Small intestine (tissue), 7 donors: ENCODE results near the gene C11orf91. TPM values are rescaled to one million over a fixed set of nuclear protein-coding genes. Genes with fewer than 3 reads are reported as not detected.

ENCODE experiments used
- DNase-seq, 2 donors: peaks; one replicate each; pipeline versions ENCODE4 v3.0.0 to v3.0.0-alpha.2; 2013
- FAIRE-seq: peaks from 2 replicates; lab custom pipeline; 2012; peaks lifted over from hg19 to GRCh38; lab: Jason Lieb, UNC
- H3K27ac ChIP-seq, 3 donors: one replicate each; pipeline ENCODE4 v1.5.1; 2013; ENCODE audit warnings: low read length in 2 of 3, mild to moderate bottlenecking in 2 of 3, control low read depth in 1 of 3, inconsistent platforms in 1 of 3, low read depth in 1 of 3, moderate library complexity in 1 of 3
- H3K27me3 ChIP-seq, 3 donors: one replicate each; pipeline ENCODE4 v1.6.1; 2013; ENCODE audit warnings: low read length in 3 of 3, inconsistent platforms in 1 of 3; ENCODE audit not compliant: control insufficient read depth in 3 of 3, insufficient read depth in 3 of 3
- H3K36me3 ChIP-seq, 3 donors: one replicate each; pipeline ENCODE4 v1.6.1; 2013; ENCODE audit warnings: low read length in 3 of 3, inconsistent platforms in 1 of 3, low read depth in 1 of 3, mild to moderate bottlenecking in 1 of 3, moderate library complexity in 1 of 3; ENCODE audit not compliant: control insufficient read depth in 3 of 3, insufficient read depth in 2 of 3
- H3K4me1 ChIP-seq, 3 donors: one replicate each; pipeline ENCODE4 v1.6.1; 2013; ENCODE audit warnings: low read length in 2 of 3, inconsistent platforms in 1 of 3, low read depth in 1 of 3, mild to moderate bottlenecking in 1 of 3, moderate library complexity in 1 of 3; ENCODE audit not compliant: control insufficient read depth in 3 of 3, insufficient read depth in 2 of 3
- H3K4me3 ChIP-seq, 3 donors: one replicate each; pipeline ENCODE4 v1.5.1; 2013; ENCODE audit warnings: low read length in 3 of 3, control low read depth in 1 of 3, inconsistent platforms in 1 of 3, low read depth in 1 of 3, mild to moderate bottlenecking in 1 of 3, moderate library complexity in 1 of 3
- H3K9me3 ChIP-seq, 2 donors: one replicate each; pipeline ENCODE4 v1.6.1; 2013; ENCODE audit warnings: low read depth in 1 of 2, low read length in 1 of 2; ENCODE audit not compliant: control insufficient read depth in 2 of 2, insufficient read depth in 1 of 2
- WGBS, 3 donors: extraction: QIAGEN DNeasy Blood & Tissue Kit; methylation state at CpG; one replicate each; pipeline ENCODE4 v1.1.7; 2013; 5-methylcytosine and 5-hydroxymethylcytosine counted together
- polyA plus RNA-seq, 4 donors: library from polyadenylated mRNA; stranded (reverse) in 3 of 4; unstranded in 1 of 4; fragments of 200-250 nt in 3 of 4; fragments of 120-200 nt in 1 of 4; gene quantifications; one replicate each; pipeline versions ENCODE4 v1.2.1 to v1.2.3, GENCODE V29; 2013
- donor health status: healthy with polysubstance abuse.
- donor health status: control.
- donor health status: control.
- donor health status: Bipolar disorder and iron deficiency.
- donor health status: healthy.

Gene C11orf91
- polyA plus RNA-seq, 4 donors = not detected

GRCh38 chr11:33725496-33725895 is 24.9 kb upstream of the C11orf91 start:
- DNase-seq (no peak), FAIRE-seq (no peak)
- peaks cover 0 to 23% (median 3%) of the 10 kb centered on the region in 3 donors for H3K36me3 ChIP-seq
- no peaks in the 10 kb centered on the region for H3K9me3 ChIP-seq
- H3K27ac ChIP-seq = no peak overlapping the region
- no peaks in the 10 kb centered on the region for H3K27me3 ChIP-seq
- H3K4me3 ChIP-seq = no peak overlapping the region
- 78 to 88% (median 80%) methylated on average over 5 of the region's 5 CpGs for WGBS, 3 donors
- peaks cover 0 to 24% (median 21%) of the 10 kb centered on the region in 3 donors for H3K4me1 ChIP-seq

GRCh38 chr11:33724644-33725035 is 24.0 kb upstream of the C11orf91 start:
- DNase-seq (no peak), FAIRE-seq (no peak)
- 57 to 78% (median 72%) methylated on average over 4 of the region's 4 CpGs for WGBS, 3 donors
- Histone ChIP-seq H3K9me3 (no peaks in the 10 kb centered on the region), H3K4me1 (peaks cover 0 to 22% (median 21%) of the 10 kb centered on the region in 3 donors), H3K36me3 (peaks cover 3 to 26% (median 5%) of the 10 kb centered on the region in 3 donors), H3K4me3 (no peak overlapping the region), H3K27me3 (no peaks in the 10 kb centered on the region), H3K27ac (peak overlapping the region in 2 of 3 donors; percentile 41 to 84)

- Histone ChIP-seq H3K4me1 (peaks cover 0 to 22% (median 21%) of the 10 kb centered on the region in 3 donors), H3K27me3 (no peaks in the 10 kb centered on the region), H3K27ac (peak overlapping the region in 2 of 3 donors; percentile 11 to 84), H3K9me3 (no peaks in the 10 kb centered on the region), H3K36me3 (peaks cover 3 to 33% (median 6%) of the 10 kb centered on the region in 3 donors), H3K4me3 (no peak overlapping the region)
- FAIRE-seq (no peak), DNase-seq (peak in 1 of 2 donors; percentile 30)
- WGBS, 3 donors = 64 to 86% (median 76%) methylated on average over 6 of the region's 6 CpGs
Measured at GRCh38 chr11:33723238-33723881, 22.7 kb upstream of the C11orf91 start.

DNA sequence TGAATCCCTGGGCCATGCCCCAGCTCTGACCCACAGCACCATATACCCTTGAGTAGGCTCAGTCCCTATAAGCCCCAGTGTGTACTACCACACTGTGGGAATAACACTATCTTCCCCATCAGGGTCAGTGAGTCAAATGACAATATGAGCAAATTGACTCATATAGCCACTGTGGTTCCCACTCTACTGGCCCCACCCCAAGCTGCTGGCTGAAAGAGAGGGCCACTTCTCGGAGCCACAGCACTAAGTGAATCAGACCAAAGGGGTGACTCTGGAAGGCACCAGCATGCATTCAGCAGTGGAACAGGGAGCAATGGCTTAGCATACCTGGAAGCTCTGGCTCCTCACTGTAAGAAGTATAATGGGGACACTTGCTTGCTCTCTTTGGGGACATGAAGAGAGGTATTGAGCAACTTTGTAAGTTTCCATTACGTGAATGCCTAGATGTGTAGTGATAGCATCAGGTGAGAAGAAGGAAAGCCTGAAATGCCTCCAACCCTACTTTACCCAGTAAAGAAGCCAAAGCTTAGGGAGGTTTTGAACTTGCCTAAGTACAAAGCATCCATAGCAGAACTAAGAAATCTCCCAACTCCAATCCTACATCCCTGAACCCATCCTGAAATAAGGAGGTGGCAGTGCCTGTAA is 22.1 kb upstream of the C11orf91 start:
- FAIRE-seq = no peak
- Histone ChIP-seq H3K27ac (peak overlapping the region in 1 of 3 donors; percentile 84), H3K27me3 (no peaks in the 10 kb centered on the region), H3K9me3 (no peaks in the 10 kb centered on the region), H3K4me3 (no peak overlapping the region), H3K36me3 (peaks cover 3 to 35% (median 6%) of the 10 kb centered on the region in 3 donors), H3K4me1 (peaks cover 0 to 22% (median 21%) of the 10 kb centered on the region in 3 donors)
- WGBS, 3 donors = 73 to 88% (median 80%) methylated on average over 2 of the region's 2 CpGs
- DNase-seq = no peak

GRCh38 chr11:33721984-33722383 is 21.4 kb upstream of the C11orf91 start:
- peak overlapping the region in 1 of 3 donors; percentile 84 for H3K27ac ChIP-seq
- WGBS, 3 donors = 85 to 98% (median 93%) methylated on average over 5 of the region's 5 CpGs
- H3K36me3 ChIP-seq = peaks cover 3 to 35% (median 6%) of the 10 kb centered on the region in 3 donors
- no peaks in the 10 kb centered on the region for H3K9me3 ChIP-seq
- no peak for FAIRE-seq
- no peak for DNase-seq
- H3K4me3 ChIP-seq = no peak overlapping the region
- peaks cover 0 to 22% (median 21%) of the 10 kb centered on the region in 3 donors for H3K4me1 ChIP-seq
- no peaks in the 10 kb centered on the region for H3K27me3 ChIP-seq

DNA sequence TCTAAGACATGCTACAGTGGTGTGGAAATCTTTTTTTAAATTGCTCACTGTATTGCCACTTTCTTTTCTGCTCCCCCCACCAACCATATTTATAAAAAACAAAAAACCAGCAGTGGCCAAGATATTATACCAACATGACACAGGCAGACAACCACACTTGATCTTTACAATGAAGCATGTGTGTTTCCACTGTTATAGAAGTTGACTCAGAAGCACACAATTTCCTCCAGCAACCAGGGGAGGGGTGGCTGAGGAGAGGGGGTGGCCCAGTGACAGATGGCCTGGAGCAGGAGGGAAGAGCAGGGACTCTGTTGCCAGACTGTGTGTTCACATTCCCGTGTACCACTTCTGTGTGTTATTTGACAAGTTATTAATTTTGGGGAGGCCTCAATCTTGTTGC is 20.8 kb upstream of the C11orf91 start:
- Histone ChIP-seq H3K27ac (peak overlapping the region in 1 of 3 donors; percentile 84), H3K4me3 (no peak overlapping the region), H3K27me3 (no peaks in the 10 kb centered on the region), H3K4me1 (peaks cover 0 to 22% (median 21%) of the 10 kb centered on the region in 3 donors), H3K9me3 (no peaks in the 10 kb centered on the region), H3K36me3 (peaks cover 3 to 40% (median 6%) of the 10 kb centered on the region in 3 donors)
- FAIRE-seq = no peak
- 33 to 64% (median 45%) methylated on average over 1 of the region's 1 CpG for WGBS, 3 donors
- DNase-seq = no peak

- no peaks in the 10 kb centered on the region for H3K9me3 ChIP-seq
- no peak overlapping the region for H3K4me3 ChIP-seq
- H3K36me3 ChIP-seq = peaks cover 3 to 40% (median 6%) of the 10 kb centered on the region in 3 donors
- peaks cover 0 to 22% (median 18%) of the 10 kb centered on the region in 3 donors for H3K4me1 ChIP-seq
- FAIRE-seq = no peak
- no peaks in the 10 kb centered on the region for H3K27me3 ChIP-seq
- DNase-seq = no peak
- 80 to 85% (median 83%) methylated on average over 5 of the region's 5 CpGs for WGBS, 3 donors
- no peak overlapping the region for H3K27ac ChIP-seq
Measured at GRCh38 chr11:33719587-33719986, 19.0 kb upstream of the C11orf91 start.

GRCh38 chr11:33718440-33718839 is 17.8 kb upstream of the C11orf91 start:
- H3K9me3 ChIP-seq = no peaks in the 10 kb centered on the region
- H3K4me3 ChIP-seq = no peak overlapping the region
- DNase-seq (no peak), FAIRE-seq (no peak)
- H3K36me3 ChIP-seq = peaks cover 3 to 39% (median 6%) of the 10 kb centered on the region in 3 donors
- 80 to 83% (median 82%) methylated on average over 2 of the region's 2 CpGs for WGBS, 3 donors
- no peaks in the 10 kb centered on the region for H3K27me3 ChIP-seq
- peaks cover 0 to 16% (median 14%) of the 10 kb centered on the region in 3 donors for H3K4me1 ChIP-seq
- no peak overlapping the region for H3K27ac ChIP-seq
